Activated T-cell treated with anti-CD3 and anti-CD28 coated beads, Interleukin-2, amount 50 U/mL, for 24 hours (primary cell): ENCODE results near the gene MARCHF9.

Experiments used
- DNase-seq: peaks from one replicate; pipeline ENCODE4 v3.0.0-alpha.2; 2020
- H3K27ac Mint-ChIP-seq: 2 replicates; pipeline ENCODE4 v1.8.0; 2020; ENCODE audit warnings: mild to moderate bottlenecking, mixed read lengths
- H3K27me3 Mint-ChIP-seq: 2 replicates; pipeline ENCODE4 v1.8.0; 2020; ENCODE audit warnings: mixed read lengths
- H3K36me3 Mint-ChIP-seq: 2 replicates; pipeline ENCODE4 v1.8.0; 2020; ENCODE audit warnings: low read depth, mixed read lengths
- H3K4me1 Mint-ChIP-seq: 2 replicates; pipeline ENCODE4 v1.8.0; 2020; ENCODE audit warnings: low read depth, mixed read lengths
- H3K4me3 Mint-ChIP-seq: 2 replicates; pipeline ENCODE4 v1.8.0; 2020; ENCODE audit warnings: mild to moderate bottlenecking, moderate library complexity, mixed read lengths
- H3K9me3 Mint-ChIP-seq: 2 replicates; pipeline ENCODE4 v1.8.0; 2020; ENCODE audit warnings: mixed read lengths

Gene MARCHF9

GRCh38 chr12:57730336-57731067 is 24.4 kb upstream of the MARCHF9 start:
- Mint-ChIP-seq H3K27me3 (no peaks in the 10 kb centered on the region), H3K4me1 (peaks cover 2% of the 10 kb centered on the region), H3K36me3 (peaks cover 91% of the 10 kb centered on the region), H3K27ac (no peak overlapping the region), H3K4me3 (no peak overlapping the region), H3K9me3 (no peaks in the 10 kb centered on the region)
- no peak for DNase-seq

GRCh38 chr12:57731411-57732080 is 23.4 kb upstream of the MARCHF9 start:
- Mint-ChIP-seq H3K9me3 (no peaks in the 10 kb centered on the region), H3K4me3 (no peak overlapping the region), H3K4me1 (peaks cover 3% of the 10 kb centered on the region), H3K36me3 (peaks cover 92% of the 10 kb centered on the region), H3K27ac (no peak overlapping the region), H3K27me3 (no peaks in the 10 kb centered on the region)
- DNase-seq = no peak

GRCh38 chr12:57732270-57732669 is 22.6 kb upstream of the MARCHF9 start:
- no peaks in the 10 kb centered on the region for H3K9me3 Mint-ChIP-seq
- H3K4me1 Mint-ChIP-seq = peaks cover 6% of the 10 kb centered on the region
- peaks cover 92% of the 10 kb centered on the region for H3K36me3 Mint-ChIP-seq
- H3K4me3 Mint-ChIP-seq = no peak overlapping the region
- H3K27me3 Mint-ChIP-seq = no peaks in the 10 kb centered on the region
- no peak for DNase-seq
- H3K27ac Mint-ChIP-seq = peak overlapping the region; percentile 22

- H3K27ac Mint-ChIP-seq = peak overlapping the region; percentile 66
- no peaks in the 10 kb centered on the region for H3K9me3 Mint-ChIP-seq
- H3K4me3 Mint-ChIP-seq = no peak overlapping the region
- DNase-seq = no peak
- H3K36me3 Mint-ChIP-seq = peaks cover 85% of the 10 kb centered on the region
- peaks cover 6% of the 10 kb centered on the region for H3K4me1 Mint-ChIP-seq
- no peaks in the 10 kb centered on the region for H3K27me3 Mint-ChIP-seq
Observed at GRCh38 chr12:57732726-57733593, 21.9 kb upstream of the MARCHF9 start.

- no peaks in the 10 kb centered on the region for H3K27me3 Mint-ChIP-seq
- H3K4me3 Mint-ChIP-seq = no peak overlapping the region
- H3K9me3 Mint-ChIP-seq = no peaks in the 10 kb centered on the region
Observed at GRCh38 chr12:57733928-57734327, 21.0 kb upstream of the MARCHF9 start.

GRCh38 chr12:57734591-57734990 is 20.3 kb upstream of the MARCHF9 start:
- DNase-seq = no peak

More at GRCh38 chr12:57733928-57734327, 21.0 kb upstream of the MARCHF9 start:
- DNase-seq = no peak
- Mint-ChIP-seq H3K36me3 (peaks cover 78% of the 10 kb centered on the region), H3K27ac (peak overlapping the region; percentile 66), H3K4me1 (peaks cover 8% of the 10 kb centered on the region)

GRCh38 chr12:57735198-57735855 is 19.6 kb upstream of the MARCHF9 start:
- no peak for DNase-seq
- Mint-ChIP-seq H3K27ac (peak overlapping the region; percentile 53), H3K4me1 (peaks cover 20% of the 10 kb centered on the region), H3K36me3 (peaks cover 77% of the 10 kb centered on the region), H3K4me3 (no peak overlapping the region), H3K27me3 (no peaks in the 10 kb centered on the region), H3K9me3 (no peaks in the 10 kb centered on the region)

More at GRCh38 chr12:57734591-57734990, 20.3 kb upstream of the MARCHF9 start:
- H3K4me1 Mint-ChIP-seq = peaks cover 14% of the 10 kb centered on the region
- H3K4me3 Mint-ChIP-seq = no peak overlapping the region
- peak overlapping the region; percentile 53 for H3K27ac Mint-ChIP-seq
- no peaks in the 10 kb centered on the region for H3K27me3 Mint-ChIP-seq
- H3K36me3 Mint-ChIP-seq = peaks cover 79% of the 10 kb centered on the region
- no peaks in the 10 kb centered on the region for H3K9me3 Mint-ChIP-seq

- no peak for DNase-seq
- no peaks in the 10 kb centered on the region for H3K9me3 Mint-ChIP-seq
- peak overlapping the region; percentile 69 for H3K27ac Mint-ChIP-seq
- no peaks in the 10 kb centered on the region for H3K27me3 Mint-ChIP-seq
- H3K4me3 Mint-ChIP-seq = no peak overlapping the region
- peaks cover 73% of the 10 kb centered on the region for H3K36me3 Mint-ChIP-seq
- peaks cover 28% of the 10 kb centered on the region for H3K4me1 Mint-ChIP-seq
Observed at GRCh38 chr12:57735952-57736740, 18.8 kb upstream of the MARCHF9 start.

GRCh38 chr12:57736741-57737466 is 18.0 kb upstream of the MARCHF9 start:
- Mint-ChIP-seq H3K36me3 (peaks cover 72% of the 10 kb centered on the region), H3K9me3 (no peaks in the 10 kb centered on the region), H3K4me3 (no peak overlapping the region), H3K27ac (peak overlapping the region; percentile 69), H3K4me1 (peaks cover 31% of the 10 kb centered on the region), H3K27me3 (no peaks in the 10 kb centered on the region)
- no peak for DNase-seq

GRCh38 chr12:57737467-57738460 is 17.1 kb upstream of the MARCHF9 start:
- H3K36me3 Mint-ChIP-seq = peaks cover 64% of the 10 kb centered on the region
- H3K4me3 Mint-ChIP-seq = no peak overlapping the region
- no peak overlapping the region for H3K27ac Mint-ChIP-seq
- H3K27me3 Mint-ChIP-seq = no peaks in the 10 kb centered on the region
- H3K4me1 Mint-ChIP-seq = peaks cover 38% of the 10 kb centered on the region
- H3K9me3 Mint-ChIP-seq = no peaks in the 10 kb centered on the region
- no peak for DNase-seq

GRCh38 chr12:57738661-57739237 is 16.2 kb upstream of the MARCHF9 start, which contains the start of gene AGAP2:
Gene AGAP2 (minus strand): TSS chr12:57738742. CDS start chr12:57738246, 496 bp downstream.
- Mint-ChIP-seq H3K36me3 (peaks cover 54% of the 10 kb centered on the region), H3K4me3 (peak within 1 kb of the TSS; percentile 53), H3K27me3 (no peaks in the 10 kb centered on the region), H3K27ac (peak within 1 kb of the TSS; percentile 83), H3K9me3 (no peaks in the 10 kb centered on the region), H3K4me1 (peaks cover 45% of the 10 kb centered on the region)
- no peak for DNase-seq

- no peaks in the 10 kb centered on the region for H3K9me3 Mint-ChIP-seq
- peak overlapping the region; percentile 53 for H3K4me3 Mint-ChIP-seq
- no peaks in the 10 kb centered on the region for H3K27me3 Mint-ChIP-seq
Observed at GRCh38 chr12:57739387-57739786, 15.5 kb upstream of the MARCHF9 start.

More at GRCh38 chr12:57739387-57739786, 15.5 kb upstream of the MARCHF9 start:
- H3K27ac Mint-ChIP-seq = peak overlapping the region; percentile 83
- no peak for DNase-seq
- H3K4me1 Mint-ChIP-seq = peaks cover 51% of the 10 kb centered on the region
- H3K36me3 Mint-ChIP-seq = peaks cover 48% of the 10 kb centered on the region
